T-helper 1 cell treated with Interleukin-12 subunit alpha and Interleukin-12 subunit beta and Interleukin-4 antibody, amounts not matched to agents 30 μg/mL and 1 μg/mL, for 36 hours (primary cell): Measurements from ENCODE around the gene NDOR1.
A peak's percentile ranks its signal among the peaks of the same experiment; 100 is the strongest.
"Not testable (repeated sequence)": the region's sequence is repeated elsewhere in the genome, so short reads cannot be mapped to it uniquely, and the experiment has no call there.

Source experiments
- H3K27ac Mint-ChIP-seq: one replicate; pipeline ENCODE4 v1.8.0; 2021; ENCODE audit warnings: mild to moderate bottlenecking, mixed read lengths
- H3K27me3 Mint-ChIP-seq: one replicate; pipeline ENCODE4 v1.8.0; 2021; ENCODE audit warnings: low read depth, mixed read lengths
- H3K36me3 Mint-ChIP-seq: one replicate; pipeline ENCODE4 v1.8.0; 2021; ENCODE audit warnings: low read depth, mixed read lengths
- H3K4me1 Mint-ChIP-seq: one replicate; pipeline ENCODE4 v1.8.0; 2021; ENCODE audit warnings: low read depth, mixed read lengths
- H3K4me3 Mint-ChIP-seq: one replicate; pipeline ENCODE4 v1.8.0; 2021; ENCODE audit warnings: mild to moderate bottlenecking, moderate library complexity, mixed read lengths
- H3K9me3 Mint-ChIP-seq: one replicate; pipeline ENCODE4 v1.8.0; 2021; ENCODE audit warnings: mixed read lengths

Gene NDOR1

GRCh38 chr9:137241490-137242268, 36.2 kb downstream of the NDOR1 start:
- H3K4me1 Mint-ChIP-seq, result peaks cover 23% of the 10 kb centered on the region
- H3K9me3 Mint-ChIP-seq, result no peaks in the 10 kb centered on the region
- no peaks in the 10 kb centered on the region for H3K27me3 Mint-ChIP-seq
- peak overlapping the region; percentile 52 for H3K27ac Mint-ChIP-seq
- peaks cover 24% of the 10 kb centered on the region for H3K36me3 Mint-ChIP-seq
- peak overlapping the region; percentile 85 for H3K4me3 Mint-ChIP-seq

DNA sequence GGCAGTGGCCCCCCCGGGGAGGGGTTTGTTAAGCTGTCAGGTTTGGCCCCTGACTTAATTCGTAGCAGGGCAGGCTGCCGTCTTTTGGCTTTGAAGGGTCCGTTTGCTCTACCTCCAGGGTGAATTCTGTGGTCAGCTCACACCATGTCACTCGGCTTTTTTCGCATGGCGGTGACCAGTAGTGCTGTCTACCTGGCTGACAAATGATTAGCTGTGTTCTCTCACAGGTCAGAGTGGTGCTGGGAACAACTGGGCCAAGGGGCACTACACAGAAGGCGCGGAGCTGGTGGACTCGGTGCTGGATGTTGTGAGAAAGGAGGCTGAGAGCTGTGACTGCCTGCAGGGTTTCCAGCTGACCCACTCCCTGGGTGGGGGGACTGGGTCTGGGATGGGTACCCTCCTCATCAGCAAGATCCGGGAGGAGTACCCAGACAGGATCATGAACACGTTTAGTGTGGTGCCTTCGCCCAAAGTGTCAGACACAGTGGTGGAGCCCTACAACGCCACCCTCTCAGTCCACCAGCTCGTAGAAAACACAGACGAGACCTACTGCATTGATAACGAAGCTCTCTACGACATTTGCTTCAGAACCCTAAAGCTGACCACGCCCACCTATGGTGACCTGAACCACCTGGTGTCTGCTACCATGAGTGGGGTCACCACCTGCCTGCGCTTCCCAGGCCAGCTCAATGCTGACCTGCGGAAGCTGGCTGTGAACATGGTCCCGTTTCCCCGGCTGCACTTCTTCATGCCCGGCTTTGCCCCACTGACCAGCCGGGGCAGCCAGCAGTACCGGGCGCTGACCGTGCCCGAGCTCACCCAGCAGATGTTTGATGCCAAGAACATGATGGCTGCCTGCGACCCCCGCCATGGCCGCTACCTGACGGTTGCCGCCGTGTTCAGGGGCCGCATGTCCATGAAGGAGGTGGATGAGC, 37.0 kb downstream of the NDOR1 start:
- H3K4me3 Mint-ChIP-seq, result peak overlapping the region; percentile 85
- H3K9me3 Mint-ChIP-seq, result no peaks in the 10 kb centered on the region
- peaks cover 24% of the 10 kb centered on the region for H3K36me3 Mint-ChIP-seq
- no peaks in the 10 kb centered on the region for H3K27me3 Mint-ChIP-seq
- peak overlapping the region; percentile 77 for H3K27ac Mint-ChIP-seq
- peaks cover 23% of the 10 kb centered on the region for H3K4me1 Mint-ChIP-seq

DNA sequence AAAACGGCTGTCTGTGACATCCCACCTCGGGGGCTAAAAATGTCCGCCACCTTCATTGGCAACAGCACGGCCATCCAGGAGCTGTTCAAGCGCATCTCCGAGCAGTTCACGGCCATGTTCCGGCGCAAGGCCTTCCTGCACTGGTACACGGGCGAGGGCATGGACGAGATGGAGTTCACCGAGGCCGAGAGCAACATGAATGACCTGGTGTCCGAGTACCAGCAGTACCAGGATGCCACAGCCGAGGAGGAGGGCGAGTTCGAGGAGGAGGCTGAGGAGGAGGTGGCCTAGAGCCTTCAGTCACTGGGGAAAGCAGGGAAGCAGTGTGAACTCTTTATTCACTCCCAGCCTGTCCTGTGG, 37.7 kb downstream of the NDOR1 start:
- Mint-ChIP-seq H3K4me3 (peak overlapping the region; percentile 59), H3K27ac (peak overlapping the region; percentile 41), H3K36me3 (peaks cover 24% of the 10 kb centered on the region), H3K4me1 (peaks cover 23% of the 10 kb centered on the region)
- not testable (repeated sequence) for H3K27me3 Mint-ChIP-seq, H3K9me3 Mint-ChIP-seq

DNA sequence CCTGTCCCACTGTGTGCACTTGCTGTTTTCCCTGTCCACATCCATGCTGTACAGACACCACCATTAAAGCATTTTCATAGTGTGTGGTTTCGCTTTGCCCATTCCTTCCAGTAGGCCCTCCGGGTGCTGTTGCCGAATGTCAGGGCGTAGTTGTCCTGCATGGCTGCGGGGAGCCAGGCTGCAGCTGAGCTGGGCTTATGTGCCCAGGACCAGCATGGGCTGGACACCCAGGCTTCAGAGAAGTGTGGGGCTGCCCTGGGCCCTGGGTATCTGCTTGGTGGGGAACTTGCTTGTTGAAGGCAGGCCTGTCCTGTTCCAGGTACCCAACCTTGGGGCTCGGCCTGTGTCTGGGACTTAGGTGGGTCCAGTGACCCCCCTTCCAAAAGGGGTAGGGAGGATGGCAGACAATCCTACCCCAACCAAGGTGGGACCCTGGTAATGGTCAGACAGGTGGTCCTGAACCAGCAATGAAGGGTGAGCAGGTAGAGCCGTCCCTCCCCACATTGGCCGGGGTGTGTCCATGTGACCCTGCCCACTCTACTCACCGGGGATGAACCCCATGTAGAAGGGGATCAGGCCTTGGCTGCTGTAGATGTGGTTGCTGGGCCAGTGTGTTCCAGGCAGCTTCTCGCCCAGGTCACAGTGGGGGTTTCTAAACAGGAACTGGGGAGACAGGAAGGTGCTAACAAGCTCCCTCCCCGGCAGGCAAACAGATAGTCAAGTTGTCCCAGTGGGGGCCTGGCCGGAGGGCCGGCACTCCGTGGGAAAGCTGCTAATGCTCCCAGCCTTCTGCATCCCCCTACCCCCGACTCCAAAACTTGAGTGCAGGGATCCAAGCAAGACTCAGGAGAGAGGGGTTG, 38.4 kb downstream of the NDOR1 start:
- peaks cover 23% of the 10 kb centered on the region for H3K4me1 Mint-ChIP-seq

GRCh38 chr9:137244486-137245449, 39.3 kb downstream of the NDOR1 start:
- H3K4me1 Mint-ChIP-seq, result peaks cover 20% of the 10 kb centered on the region
- no peaks in the 10 kb centered on the region for H3K27me3 Mint-ChIP-seq
- peaks cover 24% of the 10 kb centered on the region for H3K36me3 Mint-ChIP-seq
- no peaks in the 10 kb centered on the region for H3K9me3 Mint-ChIP-seq
- H3K27ac Mint-ChIP-seq, result peak overlapping the region; percentile 52
- no peak overlapping the region for H3K4me3 Mint-ChIP-seq

More for the DNA sequence above, 38.4 kb downstream of the NDOR1 start:
- H3K36me3 Mint-ChIP-seq, result peaks cover 24% of the 10 kb centered on the region
- H3K27me3 Mint-ChIP-seq, result no peaks in the 10 kb centered on the region
- H3K4me3 Mint-ChIP-seq, result peak overlapping the region; percentile 59
- H3K27ac Mint-ChIP-seq, result peak overlapping the region; percentile 52
- H3K9me3 Mint-ChIP-seq, result no peaks in the 10 kb centered on the region

- Mint-ChIP-seq H3K27me3 (no peaks in the 10 kb centered on the region), H3K27ac (no peak overlapping the region), H3K9me3 (no peaks in the 10 kb centered on the region), H3K36me3 (peaks cover 24% of the 10 kb centered on the region), H3K4me3 (no peak overlapping the region), H3K4me1 (peaks cover 20% of the 10 kb centered on the region)
Observed at GRCh38 chr9:137245450-137246421, 40.2 kb downstream of the NDOR1 start.

- Mint-ChIP-seq H3K36me3 (peaks cover 18% of the 10 kb centered on the region), H3K9me3 (no peaks in the 10 kb centered on the region), H3K27ac (no peak overlapping the region), H3K4me1 (peaks cover 19% of the 10 kb centered on the region), H3K4me3 (no peak overlapping the region), H3K27me3 (no peaks in the 10 kb centered on the region)
Observed at GRCh38 chr9:137247135-137247915, 41.8 kb downstream of the NDOR1 start.

- H3K9me3 Mint-ChIP-seq, result no peaks in the 10 kb centered on the region
- peaks cover 13% of the 10 kb centered on the region for H3K4me1 Mint-ChIP-seq
- no peaks in the 10 kb centered on the region for H3K27me3 Mint-ChIP-seq
- H3K36me3 Mint-ChIP-seq, result peaks cover 12% of the 10 kb centered on the region
- H3K27ac Mint-ChIP-seq, result no peak overlapping the region
- no peak overlapping the region for H3K4me3 Mint-ChIP-seq
Observed at GRCh38 chr9:137247916-137248175, 42.3 kb downstream of the NDOR1 start.

- H3K27ac Mint-ChIP-seq, result no peak overlapping the region
- H3K4me1 Mint-ChIP-seq, result peaks cover 5% of the 10 kb centered on the region
- no peaks in the 10 kb centered on the region for H3K36me3 Mint-ChIP-seq
- no peaks in the 10 kb centered on the region for H3K9me3 Mint-ChIP-seq
- no peak overlapping the region for H3K4me3 Mint-ChIP-seq
- no peaks in the 10 kb centered on the region for H3K27me3 Mint-ChIP-seq
Observed at GRCh38 chr9:137250329-137251193, 45.1 kb downstream of the NDOR1 start.

DNA sequence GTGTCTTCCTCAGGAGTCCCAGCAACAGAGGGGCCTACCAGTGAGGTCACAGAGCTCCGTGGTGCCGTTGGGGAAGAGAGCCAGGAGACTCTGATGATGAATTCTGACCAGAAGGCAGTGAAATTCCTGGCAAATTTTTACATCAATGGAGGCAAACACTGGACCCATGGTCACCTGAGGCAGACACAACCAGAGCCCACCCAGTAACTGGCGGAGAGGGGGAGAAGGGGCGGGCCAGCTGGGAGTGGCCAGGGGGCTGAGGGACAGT, 45.6 kb downstream of the NDOR1 start, which contains the start of gene STPG3:
STPG3 (plus strand) TSS at position 93 of the 268 bp plus-strand sequence; CDS start at position 94, 1 bp downstream.
- Mint-ChIP-seq H3K36me3 (no peaks in the 10 kb centered on the region), H3K27ac (no peak within 1 kb of the TSS), H3K9me3 (no peaks in the 10 kb centered on the region), H3K27me3 (no peaks in the 10 kb centered on the region), H3K4me3 (no peak within 1 kb of the TSS), H3K4me1 (peaks cover 5% of the 10 kb centered on the region)

- H3K36me3 Mint-ChIP-seq, result no peaks in the 10 kb centered on the region
- no peak overlapping the region for H3K4me3 Mint-ChIP-seq
- H3K27me3 Mint-ChIP-seq, result no peaks in the 10 kb centered on the region
- no peaks in the 10 kb centered on the region for H3K9me3 Mint-ChIP-seq
- H3K27ac Mint-ChIP-seq, result no peak overlapping the region
- peaks cover 9% of the 10 kb centered on the region for H3K4me1 Mint-ChIP-seq
Observed at GRCh38 chr9:137251490-137252268, 46.2 kb downstream of the NDOR1 start.
